Heart left ventricle (tissue), 13 donors: ENCODE results near the gene GPRIN1.

ENCODE experiments used
- POLR2A ChIP-seq, 2 donors: fragments of 450-650 bp; IDR thresholded peaks; one replicate each; pipeline ENCODE4 v1.6.1; 2017; ENCODE audit warnings: antibody characterized with exemption in 2 of 2, mild to moderate bottlenecking in 2 of 2, moderate library complexity in 2 of 2
- TF ChIP-seq, protein P1 (sequence below), 12 donors: fragments of 200-600 bp; sonication (generic) in 4 of 12; IDR thresholded peaks; one replicate each; pipeline versions ENCODE4 v1.5.0 to v1.8.0; 2018 to 2022; ENCODE audit warnings: antibody characterized with exemption in 12 of 12, mild to moderate bottlenecking in 5 of 12
- donor health status: ischemic (EF 13 %, LVEDD 7.1; RV severe dilation, severe dysfunction).
- donor health status: DM: no; HTN: yes; CAD: no.
- donor health status: DM: no; HTN: no; CAD: no.
- donor health status: ischemic (EF 25% LVEDD 6.9; RV normal size, moderate dysfunction).
- donor health status: ischemic (EF 25% LVEDD 5.7; RV mildly dilated, moderate dysfunction).
- donor health status: ischemic (EF 35%, LVEDD 5.7; RV mildly dilated, moderate dysfunction).
- donor health status: nonischemic (EF 11% LVEDD 7.7; RV severe dilation, severe dysfunction).
- donor health status: DM: yes; HTN: yes; CAD: no.
- donor health status: PGD.
- donor health status: ischemic (EF 29% LVEDD 5.4; RV normal size, mild dysfunction).
- donor health status: nonischemic (EF 23%, LVEDD 6.1; RV moderate dilation, normal function).

- TF ChIP-seq, protein P1, sequence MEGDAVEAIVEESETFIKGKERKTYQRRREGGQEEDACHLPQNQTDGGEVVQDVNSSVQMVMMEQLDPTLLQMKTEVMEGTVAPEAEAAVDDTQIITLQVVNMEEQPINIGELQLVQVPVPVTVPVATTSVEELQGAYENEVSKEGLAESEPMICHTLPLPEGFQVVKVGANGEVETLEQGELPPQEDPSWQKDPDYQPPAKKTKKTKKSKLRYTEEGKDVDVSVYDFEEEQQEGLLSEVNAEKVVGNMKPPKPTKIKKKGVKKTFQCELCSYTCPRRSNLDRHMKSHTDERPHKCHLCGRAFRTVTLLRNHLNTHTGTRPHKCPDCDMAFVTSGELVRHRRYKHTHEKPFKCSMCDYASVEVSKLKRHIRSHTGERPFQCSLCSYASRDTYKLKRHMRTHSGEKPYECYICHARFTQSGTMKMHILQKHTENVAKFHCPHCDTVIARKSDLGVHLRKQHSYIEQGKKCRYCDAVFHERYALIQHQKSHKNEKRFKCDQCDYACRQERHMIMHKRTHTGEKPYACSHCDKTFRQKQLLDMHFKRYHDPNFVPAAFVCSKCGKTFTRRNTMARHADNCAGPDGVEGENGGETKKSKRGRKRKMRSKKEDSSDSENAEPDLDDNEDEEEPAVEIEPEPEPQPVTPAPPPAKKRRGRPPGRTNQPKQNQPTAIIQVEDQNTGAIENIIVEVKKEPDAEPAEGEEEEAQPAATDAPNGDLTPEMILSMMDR (IDR thresholded peaks at IDR 0.05): no peak
- no peak for TF ChIP-seq POLR2A (IDR thresholded peaks at IDR 0.05)
Observed at GRCh38 chr5:176658817-176659511, 49.0 kb upstream of the GPRIN1 start.
